GM23248 (cell line): Measurements from ENCODE around the gene TRIM59.

Experiments used
- EZH2 ChIP-seq: fragments of 200-600 bp; sonication (generic); IDR thresholded peaks from 2 replicates; pipeline ENCODE4 v1.6.1; 2018; ENCODE audit warnings: antibody characterized with exemption, mild to moderate bottlenecking; ENCODE audit not compliant: insufficient read depth, poor library complexity, severe bottlenecking
- EZH2phosphoT487 ChIP-seq: fragments of 200-600 bp; sonication (generic); IDR thresholded peaks from 2 replicates; pipeline ENCODE4 v1.6.1; 2018; ENCODE audit warnings: antibody characterized with exemption, moderate library complexity, mild to moderate bottlenecking, low read depth; ENCODE audit not compliant: insufficient read depth

DNA sequence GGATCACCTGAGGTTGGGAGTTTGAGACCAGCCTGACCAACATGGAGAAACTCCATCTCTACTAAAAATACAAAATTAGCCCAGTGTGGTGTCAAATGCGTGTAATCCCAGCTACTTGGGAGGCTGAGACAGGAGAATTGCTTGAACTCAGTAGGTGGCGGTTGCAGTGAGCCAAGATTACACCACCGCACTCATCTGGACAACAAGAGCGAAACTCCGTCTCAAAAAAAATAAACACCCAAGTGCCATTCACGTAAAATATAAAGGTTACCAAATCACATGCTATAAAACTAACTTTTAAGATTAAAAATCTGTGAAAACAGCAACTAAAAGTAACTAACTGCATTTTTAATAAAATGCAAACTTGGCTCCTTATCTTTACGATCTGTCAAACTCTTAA, 8.9 kb downstream of the TRIM59 start:
- TF ChIP-seq EZH2phosphoT487 (no peak), EZH2 (no peak)
